ENCODE measurements around the gene DYNLRB1. TPM values are rescaled to one million over a fixed set of nuclear protein-coding genes. Genes with fewer than 3 reads are reported as not detected.

Gene DYNLRB1
- total and polyA plus RNA-seq, 10 of the 15 experiments (the other 5 are each of a cell fraction or from before 2014, with no cell fraction given) = 87.9 to 313 (median 153) TPM

- intact Hi-C loops (cut with micrococcal nuclease; ENCODE audit: unreplicated experiment) (no loop called here), in situ Hi-C loops (cut with MboI) (no loop called here)
- no peak for TF ChIP-seq SMC3 (IDR thresholded peaks at IDR 0.05; ENCODE audit: borderline replicate concordance, low read length)
- no peak for TF ChIP-seq CREB1 (IDR thresholded peaks at IDR 0.05; ENCODE audit: low read depth)
- TF ChIP-seq YY1 (IDR thresholded peaks at IDR 0.05; ENCODE audit: low read depth, low read length) = no peak
- TF ChIP-seq, protein P1, sequence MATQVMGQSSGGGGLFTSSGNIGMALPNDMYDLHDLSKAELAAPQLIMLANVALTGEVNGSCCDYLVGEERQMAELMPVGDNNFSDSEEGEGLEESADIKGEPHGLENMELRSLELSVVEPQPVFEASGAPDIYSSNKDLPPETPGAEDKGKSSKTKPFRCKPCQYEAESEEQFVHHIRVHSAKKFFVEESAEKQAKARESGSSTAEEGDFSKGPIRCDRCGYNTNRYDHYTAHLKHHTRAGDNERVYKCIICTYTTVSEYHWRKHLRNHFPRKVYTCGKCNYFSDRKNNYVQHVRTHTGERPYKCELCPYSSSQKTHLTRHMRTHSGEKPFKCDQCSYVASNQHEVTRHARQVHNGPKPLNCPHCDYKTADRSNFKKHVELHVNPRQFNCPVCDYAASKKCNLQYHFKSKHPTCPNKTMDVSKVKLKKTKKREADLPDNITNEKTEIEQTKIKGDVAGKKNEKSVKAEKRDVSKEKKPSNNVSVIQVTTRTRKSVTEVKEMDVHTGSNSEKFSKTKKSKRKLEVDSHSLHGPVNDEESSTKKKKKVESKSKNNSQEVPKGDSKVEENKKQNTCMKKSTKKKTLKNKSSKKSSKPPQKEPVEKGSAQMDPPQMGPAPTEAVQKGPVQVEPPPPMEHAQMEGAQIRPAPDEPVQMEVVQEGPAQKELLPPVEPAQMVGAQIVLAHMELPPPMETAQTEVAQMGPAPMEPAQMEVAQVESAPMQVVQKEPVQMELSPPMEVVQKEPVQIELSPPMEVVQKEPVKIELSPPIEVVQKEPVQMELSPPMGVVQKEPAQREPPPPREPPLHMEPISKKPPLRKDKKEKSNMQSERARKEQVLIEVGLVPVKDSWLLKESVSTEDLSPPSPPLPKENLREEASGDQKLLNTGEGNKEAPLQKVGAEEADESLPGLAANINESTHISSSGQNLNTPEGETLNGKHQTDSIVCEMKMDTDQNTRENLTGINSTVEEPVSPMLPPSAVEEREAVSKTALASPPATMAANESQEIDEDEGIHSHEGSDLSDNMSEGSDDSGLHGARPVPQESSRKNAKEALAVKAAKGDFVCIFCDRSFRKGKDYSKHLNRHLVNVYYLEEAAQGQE (IDR thresholded peaks at IDR 0.05; ENCODE audit: low read depth, low read length) = no peak
- TF ChIP-seq, protein P2, sequence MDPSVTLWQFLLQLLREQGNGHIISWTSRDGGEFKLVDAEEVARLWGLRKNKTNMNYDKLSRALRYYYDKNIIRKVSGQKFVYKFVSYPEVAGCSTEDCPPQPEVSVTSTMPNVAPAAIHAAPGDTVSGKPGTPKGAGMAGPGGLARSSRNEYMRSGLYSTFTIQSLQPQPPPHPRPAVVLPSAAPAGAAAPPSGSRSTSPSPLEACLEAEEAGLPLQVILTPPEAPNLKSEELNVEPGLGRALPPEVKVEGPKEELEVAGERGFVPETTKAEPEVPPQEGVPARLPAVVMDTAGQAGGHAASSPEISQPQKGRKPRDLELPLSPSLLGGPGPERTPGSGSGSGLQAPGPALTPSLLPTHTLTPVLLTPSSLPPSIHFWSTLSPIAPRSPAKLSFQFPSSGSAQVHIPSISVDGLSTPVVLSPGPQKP (IDR thresholded peaks at IDR 0.05; ENCODE audit: low read depth, low read length) = no peak
- no peak for TF ChIP-seq RUNX3 (IDR thresholded peaks at IDR 0.05; ENCODE audit: low read length)
- no peak for TF ChIP-seq GATAD2B (conservative IDR thresholded peaks at IDR 0.05; ENCODE audit: low read depth)
- no peak for TF ChIP-seq ZNF592 (IDR thresholded peaks at IDR 0.05)
- no peak for TF ChIP-seq ZNF217 (IDR thresholded peaks at IDR 0.05)
- TF ChIP-seq FOXM1 (IDR thresholded peaks at IDR 0.05; ENCODE audit: low read depth, low read length) = no peak
- TF ChIP-seq SIN3A (IDR thresholded peaks at IDR 0.05; ENCODE audit: low read depth, low read length) = no peak
- TF ChIP-seq, protein P3, sequence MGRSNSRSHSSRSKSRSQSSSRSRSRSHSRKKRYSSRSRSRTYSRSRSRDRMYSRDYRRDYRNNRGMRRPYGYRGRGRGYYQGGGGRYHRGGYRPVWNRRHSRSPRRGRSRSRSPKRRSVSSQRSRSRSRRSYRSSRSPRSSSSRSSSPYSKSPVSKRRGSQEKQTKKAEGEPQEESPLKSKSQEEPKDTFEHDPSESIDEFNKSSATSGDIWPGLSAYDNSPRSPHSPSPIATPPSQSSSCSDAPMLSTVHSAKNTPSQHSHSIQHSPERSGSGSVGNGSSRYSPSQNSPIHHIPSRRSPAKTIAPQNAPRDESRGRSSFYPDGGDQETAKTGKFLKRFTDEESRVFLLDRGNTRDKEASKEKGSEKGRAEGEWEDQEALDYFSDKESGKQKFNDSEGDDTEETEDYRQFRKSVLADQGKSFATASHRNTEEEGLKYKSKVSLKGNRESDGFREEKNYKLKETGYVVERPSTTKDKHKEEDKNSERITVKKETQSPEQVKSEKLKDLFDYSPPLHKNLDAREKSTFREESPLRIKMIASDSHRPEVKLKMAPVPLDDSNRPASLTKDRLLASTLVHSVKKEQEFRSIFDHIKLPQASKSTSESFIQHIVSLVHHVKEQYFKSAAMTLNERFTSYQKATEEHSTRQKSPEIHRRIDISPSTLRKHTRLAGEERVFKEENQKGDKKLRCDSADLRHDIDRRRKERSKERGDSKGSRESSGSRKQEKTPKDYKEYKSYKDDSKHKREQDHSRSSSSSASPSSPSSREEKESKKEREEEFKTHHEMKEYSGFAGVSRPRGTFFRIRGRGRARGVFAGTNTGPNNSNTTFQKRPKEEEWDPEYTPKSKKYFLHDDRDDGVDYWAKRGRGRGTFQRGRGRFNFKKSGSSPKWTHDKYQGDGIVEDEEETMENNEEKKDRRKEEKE (IDR thresholded peaks at IDR 0.05) = no peak
- no peak for ATAC-seq
- no TSS peak for BruUV-seq (replicated peaks)
- ChIA-PET RAD21 (ENCODE audit: unreplicated experiment) (no interaction called here), CTCF (no interaction called here), SMC1A (ENCODE audit: uncharacterized antibody, unreplicated experiment) (no interaction called here), POLR2A (no interaction called here)
- H2AFZ ChIP-seq (ENCODE audit: control insufficient read depth, low read depth, low read length) = no peak overlapping the region
- H3K79me2 ChIP-seq (ENCODE audit: control insufficient read depth, insufficient read depth, low read length) = no peaks in the 10 kb centered on the region
- no peaks in the 10 kb centered on the region for H4K20me1 ChIP-seq (ENCODE audit: control insufficient read depth, insufficient read depth)
- H3K4me3 ChIP-seq = no peak overlapping the region
- no peak for FAIRE-seq
- H3K4me2 ChIP-seq (ENCODE audit: control insufficient read depth, insufficient read depth) = no peak overlapping the region
- H3K4me1 ChIP-seq (ENCODE audit: control insufficient read depth, insufficient read depth, low read length) = peaks cover 9% of the 10 kb centered on the region
- no peak for DNase-seq (ENCODE audit: low read depth, low spot score)
- H3K27ac ChIP-seq (ENCODE audit: control insufficient read depth, insufficient read depth) = no peak overlapping the region
- H3K9me3 ChIP-seq (replicated peaks; ENCODE audit: control insufficient read depth, insufficient read depth, low read length) = no peaks in the 10 kb centered on the region
- peaks cover 2 to 18% of the 10 kb centered on the region in 2 experiments for H3K36me3 ChIP-seq (ENCODE audit: control insufficient read depth in 2 of 2, insufficient read depth in 2 of 2, low read length in 1 of 2)
- 98% methylated on average over 4 of the region's 4 CpGs for WGBS (ENCODE audit: insufficient coverage, insufficient replicate concordance, low lambda C conversion rate, missing lambda C conversion rate)
- no peak overlapping the region for H3K9ac ChIP-seq (ENCODE audit: control insufficient read depth, insufficient read depth, low read length)
- H3K27me3 ChIP-seq (replicated peaks in 1 of 2; ENCODE audit: control insufficient read depth in 2 of 2, insufficient read depth in 2 of 2, low read length in 1 of 2) = no peaks in the 10 kb centered on the region
Observed at GRCh38 chr20:34575756-34576155, 59.5 kb downstream of the DYNLRB1 start.
